ENCODE results near the gene RNF186.

GRCh38 chr1:19769211-19769932 is 45.7 kb downstream of the RNF186 start:
- no peak for TF ChIP-seq POLR2A (IDR thresholded peaks at IDR 0.05)
- no peak for TF ChIP-seq CTCF (IDR thresholded peaks at IDR 0.05)
- TF ChIP-seq EP300 (IDR thresholded peaks at IDR 0.05): no peak

Measured in gastroesophageal sphincter (tissue), 3 donors.